ENCODE results near the gene PBX3. TPM values are rescaled to one million over a fixed set of nuclear protein-coding genes. Genes with fewer than 3 reads are reported as not detected.
"Not testable (repeated sequence)": the region's sequence is repeated elsewhere in the genome, so short reads cannot be mapped to it uniquely, and the experiment has no call there.

The PBX3 gene
- total RNA-seq, 1 donor from 2014 or later, result 82.3 TPM

- H3K27me3 ChIP-seq, result no peaks in the 10 kb centered on the region
- H3K27ac ChIP-seq, result no peak overlapping the region
- peaks cover 10% of the 10 kb centered on the region for H3K4me1 ChIP-seq
- DNase-seq (ENCODE audit: extremely low spot score in 2 of 2), result no peak
- intact Hi-C loops (cut with DNase I), result no loop called here
- TF ChIP-seq POLR2A (IDR thresholded peaks at IDR 0.05) (no peak), POLR2AphosphoS5 (IDR thresholded peaks at IDR 0.05; ENCODE audit: insufficient read depth in 1 of 2, low read depth in 1 of 2) (no peak), CTCF (IDR thresholded peaks at IDR 0.05) (no peak)
- no peaks in the 10 kb centered on the region for H3K9me3 ChIP-seq
- no peaks in the 10 kb centered on the region for H3K36me3 ChIP-seq
- no peak overlapping the region for H3K4me3 ChIP-seq
These were observed 75.7 kb downstream of the PBX3 start for GRCh38 chr9:125822902-125823301.

- H3K27me3 ChIP-seq; DNase-seq (ENCODE audit: extremely low spot score in 2 of 2); H3K36me3 ChIP-seq; H3K4me1 ChIP-seq; intact Hi-C loops (cut with DNase I); H3K27ac ChIP-seq; H3K9me3 ChIP-seq: not testable (repeated sequence)
- H3K4me3 ChIP-seq, result peak overlapping the region in 1 of 2 donors; percentile 16
These were observed 76.8 kb downstream of the PBX3 start for GRCh38 chr9:125823874-125824406.

GRCh38 chr9:125825762-125826161, 78.6 kb downstream of the PBX3 start:
- no peak overlapping the region for H3K4me3 ChIP-seq
- no peaks in the 10 kb centered on the region for H3K27me3 ChIP-seq
- H3K9me3 ChIP-seq, result no peaks in the 10 kb centered on the region
- peaks cover 10% of the 10 kb centered on the region for H3K4me1 ChIP-seq
- no peak for DNase-seq (ENCODE audit: extremely low spot score in 2 of 2)
- intact Hi-C loops (cut with DNase I), result no loop called here
- H3K27ac ChIP-seq, result no peak overlapping the region
- no peak for TF ChIP-seq POLR2AphosphoS5 (IDR thresholded peaks at IDR 0.05; ENCODE audit: insufficient read depth in 1 of 2, low read depth in 1 of 2)
- TF ChIP-seq CTCF (IDR thresholded peaks at IDR 0.05), result no peak
- no peak for TF ChIP-seq POLR2A (IDR thresholded peaks at IDR 0.05)
- no peaks in the 10 kb centered on the region for H3K36me3 ChIP-seq

GRCh38 chr9:125826850-125827249, 79.7 kb downstream of the PBX3 start:
- no peak overlapping the region for H3K4me3 ChIP-seq
- H3K27ac ChIP-seq, result no peak overlapping the region
- no peak for TF ChIP-seq POLR2AphosphoS5 (IDR thresholded peaks at IDR 0.05; ENCODE audit: insufficient read depth in 1 of 2, low read depth in 1 of 2)
- TF ChIP-seq POLR2A (IDR thresholded peaks at IDR 0.05), result no peak
- no peak for TF ChIP-seq CTCF (IDR thresholded peaks at IDR 0.05)
- H3K36me3 ChIP-seq, result no peaks in the 10 kb centered on the region
- no peak for DNase-seq (ENCODE audit: extremely low spot score in 2 of 2)
- no peaks in the 10 kb centered on the region for H3K27me3 ChIP-seq
- intact Hi-C loops (cut with DNase I), result no loop called here
- peaks cover 10% of the 10 kb centered on the region for H3K4me1 ChIP-seq
- H3K9me3 ChIP-seq, result no peaks in the 10 kb centered on the region

- H3K27ac ChIP-seq, result peak overlapping the region; percentile 33
- TF ChIP-seq CTCF (IDR thresholded peaks at IDR 0.05) (no peak), POLR2A (IDR thresholded peaks at IDR 0.05) (no peak)
- no peaks in the 10 kb centered on the region for H3K36me3 ChIP-seq
- intact Hi-C loops (cut with DNase I), result no loop called here
- H3K9me3 ChIP-seq, result no peaks in the 10 kb centered on the region
- peak overlapping the region; percentile 32 to 40 for H3K4me3 ChIP-seq
- no peak for DNase-seq (ENCODE audit: extremely low spot score in 2 of 2)
- H3K27me3 ChIP-seq, result no peaks in the 10 kb centered on the region
- H3K4me1 ChIP-seq, result no peaks in the 10 kb centered on the region
These were observed 82.6 kb downstream of the PBX3 start for GRCh38 chr9:125829743-125830142.

GRCh38 chr9:125831054-125831453, 83.9 kb downstream of the PBX3 start:
- intact Hi-C loops (cut with DNase I), result no loop called here
- Histone ChIP-seq H3K9me3 (no peaks in the 10 kb centered on the region), H3K36me3 (no peaks in the 10 kb centered on the region), H3K27ac (no peak overlapping the region), H3K4me1 (no peaks in the 10 kb centered on the region), H3K27me3 (no peaks in the 10 kb centered on the region), H3K4me3 (no peak overlapping the region)
- no peak for DNase-seq (ENCODE audit: extremely low spot score in 2 of 2)
- TF ChIP-seq POLR2A (IDR thresholded peaks at IDR 0.05), result no peak
- TF ChIP-seq CTCF (IDR thresholded peaks at IDR 0.05), result no peak
- no peak for TF ChIP-seq POLR2AphosphoS5 (IDR thresholded peaks at IDR 0.05; ENCODE audit: insufficient read depth in 1 of 2, low read depth in 1 of 2)
